Breast epithelium (tissue), 4 donors: Measurements from ENCODE around the gene PRXL2A. TPM values are rescaled to one million over a fixed set of nuclear protein-coding genes. Genes with fewer than 3 reads are reported as not detected.
"Not testable (repeated sequence)": the region's sequence is repeated elsewhere in the genome, so short reads cannot be mapped to it uniquely, and the experiment has no call there.

ENCODE experiments used
- DNase-seq, 2 donors: peaks; one replicate each; pipeline ENCODE4 v3.0.0-alpha.2; 2019; ENCODE audit warnings: low spot score in 2 of 2
- H3K27ac ChIP-seq, 2 donors: fragments of 200-600 bp; sonication (generic) in 1 of 2; one replicate each; pipeline ENCODE4 v1.5.1; 2016 to 2019; ENCODE audit warnings: mild to moderate bottlenecking in 1 of 2
- H3K27me3 ChIP-seq, 2 donors: fragments of 200-600 bp; sonication (generic) in 1 of 2; one replicate each; pipeline versions ENCODE4 v1.5.1 to v1.6.0; 2017 to 2019; ENCODE audit warnings: control low read depth in 1 of 2, mild to moderate bottlenecking in 1 of 2
- H3K36me3 ChIP-seq: fragments of 200-600 bp; one replicate; pipeline ENCODE4 v1.5.1; 2019
- H3K4me1 ChIP-seq, 2 donors: fragments of 200-600 bp; sonication (generic); one replicate each; pipeline ENCODE4 v1.5.1; 2016 to 2019; ENCODE audit warnings: control low read depth in 1 of 2
- H3K4me3 ChIP-seq, 3 donors: fragments of 200-600 bp; sonication (generic); 1 replicate in 2 of 3; 2 replicates in 1 of 3; pipeline ENCODE4 v1.5.1; 2016 to 2019; ENCODE audit warnings: mild to moderate bottlenecking in 3 of 3, moderate library complexity in 2 of 3
- H3K9me3 ChIP-seq, 2 donors: fragments of 200-600 bp; sonication (generic) in 1 of 2; one replicate each; pipeline ENCODE4 v1.5.1; 2016 to 2019; ENCODE audit warnings: control low read depth in 1 of 2
- POLR2A ChIP-seq: fragments of 450-650 bp; IDR thresholded peaks from one replicate; pipeline ENCODE4 v1.6.1; 2016; ENCODE audit warnings: antibody characterized with exemption, mild to moderate bottlenecking, moderate library complexity
- POLR2AphosphoS5 ChIP-seq, 3 donors: sonication (generic); formaldehyde crosslinking; IDR thresholded peaks; one replicate each; pipeline ENCODE4 v1.6.1; 2017; ENCODE audit warnings: antibody characterized with exemption in 3 of 3
- intact Hi-C: fragments of 100-400 bp; cut with DNase I; formaldehyde crosslinking; loops from one replicate; pipeline ENCODE4 v1.15.1; 2023; ENCODE audit warnings: low total_unique reads
- total RNA-seq, 3 donors: library from RNA; depleted of rRNA; stranded (reverse); fragments of >200 nt; gene quantifications; one replicate each; pipeline ENCODE4 v1.1.0, GENCODE V29; 2016
- TF ChIP-seq, protein P1 (sequence below), 3 donors: fragments of 450-650 bp; IDR thresholded peaks; one replicate each; pipeline ENCODE4 v1.5.1; 2016 to 2017; ENCODE audit warnings: antibody characterized with exemption in 3 of 3, mild to moderate bottlenecking in 3 of 3, moderate library complexity in 3 of 3

PRXL2A gene, protein sequence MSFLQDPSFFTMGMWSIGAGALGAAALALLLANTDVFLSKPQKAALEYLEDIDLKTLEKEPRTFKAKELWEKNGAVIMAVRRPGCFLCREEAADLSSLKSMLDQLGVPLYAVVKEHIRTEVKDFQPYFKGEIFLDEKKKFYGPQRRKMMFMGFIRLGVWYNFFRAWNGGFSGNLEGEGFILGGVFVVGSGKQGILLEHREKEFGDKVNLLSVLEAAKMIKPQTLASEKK
- 100 to 1,000 TPM in 1 of 3 donors, 10 to 100 TPM in 2; 82.3 to 547 (median 88.4) TPM for total RNA-seq

DNA sequence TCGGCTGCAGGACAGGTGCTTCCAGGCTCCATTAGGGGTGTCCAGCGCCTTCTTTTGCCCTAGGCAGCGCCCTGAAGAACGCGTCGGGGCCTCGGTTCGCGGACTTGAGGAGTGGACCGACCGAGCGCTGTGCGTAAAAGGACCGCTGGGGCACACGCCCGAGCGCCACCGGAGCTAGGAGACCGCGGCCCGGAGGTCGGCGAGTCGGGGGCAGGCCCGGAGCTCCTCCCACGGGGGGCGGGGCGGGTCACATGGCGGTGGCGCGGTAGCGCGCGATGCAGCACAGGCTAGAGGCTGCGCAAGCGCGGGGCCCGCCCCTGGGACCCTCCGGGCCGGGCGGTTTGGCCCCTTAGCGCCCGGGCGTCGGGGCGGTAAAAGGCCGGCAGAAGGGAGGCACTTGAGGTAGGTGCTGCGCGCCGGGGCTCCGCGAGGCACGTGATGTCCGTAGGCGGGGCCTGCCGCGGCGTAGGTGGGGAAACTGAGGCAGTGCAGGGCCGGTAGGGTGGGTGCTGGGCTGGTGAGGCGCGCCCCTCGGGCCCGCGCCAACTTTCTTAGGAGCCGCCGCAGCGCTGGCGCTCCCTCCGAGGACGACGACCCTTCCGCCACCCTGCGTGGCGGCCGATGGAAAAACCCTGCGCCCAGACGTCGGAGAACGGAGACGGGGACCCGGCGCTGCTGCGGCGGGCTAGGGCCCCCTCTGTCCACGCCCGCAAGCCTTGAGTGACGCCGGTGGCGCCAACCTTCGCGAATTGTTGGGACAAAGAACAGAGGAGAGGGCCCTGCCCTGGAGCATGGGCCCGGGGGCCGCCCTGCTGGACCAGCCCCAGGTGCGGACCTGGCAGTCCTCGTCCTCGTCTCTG, at the start of gene PRXL2A:
Gene PRXL2A (plus strand): TSS at position 310 of the 860 bp plus-strand sequence. CDS start 11,917 bp downstream, outside the sequence.
- peak within 1 kb of the TSS; percentile 81 to 88 for H3K27ac ChIP-seq
- TF ChIP-seq POLR2AphosphoS5 (IDR thresholded peaks at IDR 0.05): peak in 2 of 3 donors; percentile 23 to 31
- TF ChIP-seq, protein P1, sequence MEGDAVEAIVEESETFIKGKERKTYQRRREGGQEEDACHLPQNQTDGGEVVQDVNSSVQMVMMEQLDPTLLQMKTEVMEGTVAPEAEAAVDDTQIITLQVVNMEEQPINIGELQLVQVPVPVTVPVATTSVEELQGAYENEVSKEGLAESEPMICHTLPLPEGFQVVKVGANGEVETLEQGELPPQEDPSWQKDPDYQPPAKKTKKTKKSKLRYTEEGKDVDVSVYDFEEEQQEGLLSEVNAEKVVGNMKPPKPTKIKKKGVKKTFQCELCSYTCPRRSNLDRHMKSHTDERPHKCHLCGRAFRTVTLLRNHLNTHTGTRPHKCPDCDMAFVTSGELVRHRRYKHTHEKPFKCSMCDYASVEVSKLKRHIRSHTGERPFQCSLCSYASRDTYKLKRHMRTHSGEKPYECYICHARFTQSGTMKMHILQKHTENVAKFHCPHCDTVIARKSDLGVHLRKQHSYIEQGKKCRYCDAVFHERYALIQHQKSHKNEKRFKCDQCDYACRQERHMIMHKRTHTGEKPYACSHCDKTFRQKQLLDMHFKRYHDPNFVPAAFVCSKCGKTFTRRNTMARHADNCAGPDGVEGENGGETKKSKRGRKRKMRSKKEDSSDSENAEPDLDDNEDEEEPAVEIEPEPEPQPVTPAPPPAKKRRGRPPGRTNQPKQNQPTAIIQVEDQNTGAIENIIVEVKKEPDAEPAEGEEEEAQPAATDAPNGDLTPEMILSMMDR (IDR thresholded peaks at IDR 0.05): no peak
- TF ChIP-seq POLR2A: no peak
- H3K9me3 ChIP-seq: no peaks in the 10 kb centered on the region
- peaks cover 3 to 7% of the 10 kb centered on the region in 2 donors for H3K4me1 ChIP-seq
- intact Hi-C loops: loop anchor here (5.0 kb wide), 1 partner anchor 44 kb away; the partner anchor contains the start of gene TSPAN14
- H3K36me3 ChIP-seq: no peaks in the 10 kb centered on the region
- H3K4me3 ChIP-seq: peak within 1 kb of the TSS; percentile 64 to 92 (median 83)
- H3K27me3 ChIP-seq: no peaks in the 10 kb centered on the region
- peak; percentile 57 to 84 for DNase-seq

DNA sequence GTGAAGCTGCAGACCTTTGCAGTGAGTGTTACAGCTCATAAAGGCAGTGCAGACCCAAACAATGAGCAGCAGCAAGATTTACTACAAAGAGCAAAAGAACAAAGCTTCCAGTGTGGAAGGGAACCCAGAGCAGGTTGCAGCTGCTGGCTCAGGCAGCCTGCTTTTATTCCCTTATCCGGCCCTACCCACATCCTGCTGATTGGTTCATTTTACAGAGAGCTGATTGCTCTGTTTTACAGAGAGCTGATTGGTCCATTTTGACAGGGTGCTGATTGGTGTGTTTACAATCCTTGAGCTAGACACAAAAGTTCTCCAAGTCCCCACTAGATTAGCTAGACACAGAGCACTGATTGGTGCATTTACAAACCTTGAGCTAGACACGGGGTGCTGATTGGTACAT, 49.4 kb upstream of the PRXL2A start:
- H3K4me1 ChIP-seq, DNase-seq, H3K27ac ChIP-seq, H3K27me3 ChIP-seq, H3K9me3 ChIP-seq, H3K4me3 ChIP-seq, H3K36me3 ChIP-seq, intact Hi-C loops: not testable (repeated sequence)

DNA sequence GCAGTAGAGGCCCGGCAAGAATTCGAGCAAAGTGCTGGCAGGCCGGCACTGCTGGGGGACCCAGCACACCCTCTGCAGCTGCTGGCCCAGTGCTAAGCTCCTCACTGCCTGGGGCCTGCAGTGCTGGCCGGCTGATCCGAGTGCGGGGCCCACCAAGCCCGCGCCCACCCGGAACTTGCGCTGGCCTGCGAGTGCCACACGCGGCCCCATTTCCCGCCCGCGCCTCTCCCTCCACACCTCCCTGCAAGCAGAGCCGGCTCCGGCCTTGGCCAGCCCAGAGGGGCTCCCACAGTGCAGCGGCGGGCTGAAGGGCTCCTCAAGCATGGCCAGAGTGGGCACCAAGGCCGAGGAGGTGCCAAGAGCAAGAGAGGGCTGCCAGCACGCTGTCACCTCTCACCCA, 48.7 kb upstream of the PRXL2A start:
- Histone ChIP-seq H3K27ac (no peak overlapping the region), H3K27me3 (no peaks in the 10 kb centered on the region), H3K9me3 (peaks cover 0 to 5% of the 10 kb centered on the region in 2 donors), H3K4me3 (no peak overlapping the region), H3K4me1 (no peaks in the 10 kb centered on the region), H3K36me3 (no peaks in the 10 kb centered on the region)
- intact Hi-C loops: no loop called here
- DNase-seq: no peak
- TF ChIP-seq, protein P1 (IDR thresholded peaks at IDR 0.05): no peak
- TF ChIP-seq POLR2A (no peak), POLR2AphosphoS5 (IDR thresholded peaks at IDR 0.05) (no peak)

DNA sequence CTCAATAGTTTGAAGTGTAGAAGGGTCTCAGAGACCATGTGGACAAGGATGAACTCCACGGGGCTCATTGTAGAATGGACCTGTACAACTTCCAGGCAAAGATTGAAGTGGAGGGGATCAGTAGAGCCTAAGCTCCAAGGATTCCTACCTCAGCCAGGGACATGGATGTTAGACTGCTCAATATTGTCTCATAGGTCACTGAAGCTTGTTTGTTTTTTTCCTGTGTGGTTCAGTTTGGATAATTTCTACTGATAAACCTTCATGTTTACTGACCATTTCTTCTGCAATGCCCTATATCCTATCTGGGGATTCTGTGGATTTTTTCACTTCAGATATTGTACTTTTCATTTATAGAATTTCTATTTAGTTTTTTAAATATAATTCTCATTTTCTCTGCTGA, 42.8 kb upstream of the PRXL2A start:
- H3K9me3 ChIP-seq: peaks cover 11 to 14% of the 10 kb centered on the region in 2 donors
- H3K27ac ChIP-seq: no peak overlapping the region
- no peaks in the 10 kb centered on the region for H3K36me3 ChIP-seq
- TF ChIP-seq, protein P1 (IDR thresholded peaks at IDR 0.05): no peak
- no peak for TF ChIP-seq POLR2A
- TF ChIP-seq POLR2AphosphoS5 (IDR thresholded peaks at IDR 0.05): no peak
- H3K4me1 ChIP-seq: no peaks in the 10 kb centered on the region
- intact Hi-C loops: no loop called here
- no peak overlapping the region for H3K4me3 ChIP-seq
- H3K27me3 ChIP-seq: no peaks in the 10 kb centered on the region
- no peak for DNase-seq

DNA sequence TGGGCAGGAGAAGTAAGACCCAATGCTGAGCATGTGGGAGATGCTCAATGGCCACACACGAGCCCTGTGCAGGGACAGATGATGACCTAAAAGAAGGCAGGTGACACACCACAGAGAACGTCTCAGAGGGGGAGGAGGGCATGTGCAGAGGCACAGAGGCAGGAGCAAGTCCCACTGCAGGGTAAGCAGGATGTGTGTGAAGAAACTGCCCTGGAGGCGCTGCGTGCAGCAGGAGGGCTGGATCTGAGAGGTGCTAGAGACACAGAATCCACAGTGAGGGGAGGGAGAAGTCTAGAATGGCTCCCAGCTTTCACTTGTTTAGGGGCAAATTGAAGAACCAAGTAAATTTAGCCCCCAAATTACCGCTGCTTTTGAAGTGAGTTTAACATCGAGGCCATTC, 36.9 kb upstream of the PRXL2A start:
- TF ChIP-seq POLR2AphosphoS5 (IDR thresholded peaks at IDR 0.05) (no peak), POLR2A (no peak)
- TF ChIP-seq, protein P1 (IDR thresholded peaks at IDR 0.05): no peak
- DNase-seq: no peak
- H3K4me3 ChIP-seq: no peak overlapping the region
- H3K27me3 ChIP-seq: no peaks in the 10 kb centered on the region
- H3K9me3 ChIP-seq: peaks cover 10 to 11% of the 10 kb centered on the region in 2 donors
- no peaks in the 10 kb centered on the region for H3K36me3 ChIP-seq
- no peaks in the 10 kb centered on the region for H3K4me1 ChIP-seq
- H3K27ac ChIP-seq: no peak overlapping the region
- intact Hi-C loops: no loop called here
